HuH-7.5 (cell line): ENCODE data around the gene MLF2.

Experiments used
- DNase-seq: peaks from one replicate; pipeline ENCODE4 v3.0.0; 2011; ENCODE audit warnings: low spot score

Gene MLF2

DNA sequence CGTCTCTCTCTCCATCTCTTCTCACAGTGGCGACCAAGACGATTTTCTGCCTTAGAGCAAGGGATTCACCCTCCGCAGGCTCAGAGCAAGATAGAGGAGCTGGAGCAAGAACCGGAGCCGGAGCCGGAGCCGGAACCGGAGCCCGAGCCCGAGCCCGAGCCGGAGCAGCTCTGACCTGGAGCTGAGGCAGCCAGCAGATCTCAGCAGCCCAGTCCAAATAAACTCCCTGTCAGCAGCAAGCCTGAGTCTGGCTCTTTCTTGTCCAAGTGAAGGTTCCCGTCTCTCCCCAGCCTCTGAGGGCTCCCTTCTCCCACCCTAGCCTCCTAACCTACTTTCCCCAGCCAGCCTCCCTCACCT is 25.3 kb upstream of the MLF2 start:
- peak; percentile 20 for DNase-seq

DNA sequence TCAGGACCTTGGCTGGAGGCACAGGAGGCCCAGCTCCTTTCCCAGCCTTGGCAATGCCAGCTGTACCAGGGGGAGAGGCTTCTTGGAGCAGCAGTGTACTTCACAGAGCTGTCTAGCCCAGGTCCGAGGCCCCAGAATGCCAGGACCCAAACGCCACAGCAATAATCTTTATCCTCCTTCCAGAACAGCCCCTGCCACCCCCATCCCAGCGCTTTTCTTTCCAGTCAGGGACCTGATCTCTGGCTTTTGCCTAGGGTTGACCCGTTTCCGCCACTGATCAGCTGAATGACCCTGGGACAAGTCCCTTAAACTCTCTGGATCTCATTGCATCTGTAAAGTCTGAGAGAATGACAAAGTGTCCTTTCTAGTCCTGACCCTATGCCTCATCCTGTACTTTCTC is 24.4 kb upstream of the MLF2 start:
- peak; percentile 1 for DNase-seq

DNA sequence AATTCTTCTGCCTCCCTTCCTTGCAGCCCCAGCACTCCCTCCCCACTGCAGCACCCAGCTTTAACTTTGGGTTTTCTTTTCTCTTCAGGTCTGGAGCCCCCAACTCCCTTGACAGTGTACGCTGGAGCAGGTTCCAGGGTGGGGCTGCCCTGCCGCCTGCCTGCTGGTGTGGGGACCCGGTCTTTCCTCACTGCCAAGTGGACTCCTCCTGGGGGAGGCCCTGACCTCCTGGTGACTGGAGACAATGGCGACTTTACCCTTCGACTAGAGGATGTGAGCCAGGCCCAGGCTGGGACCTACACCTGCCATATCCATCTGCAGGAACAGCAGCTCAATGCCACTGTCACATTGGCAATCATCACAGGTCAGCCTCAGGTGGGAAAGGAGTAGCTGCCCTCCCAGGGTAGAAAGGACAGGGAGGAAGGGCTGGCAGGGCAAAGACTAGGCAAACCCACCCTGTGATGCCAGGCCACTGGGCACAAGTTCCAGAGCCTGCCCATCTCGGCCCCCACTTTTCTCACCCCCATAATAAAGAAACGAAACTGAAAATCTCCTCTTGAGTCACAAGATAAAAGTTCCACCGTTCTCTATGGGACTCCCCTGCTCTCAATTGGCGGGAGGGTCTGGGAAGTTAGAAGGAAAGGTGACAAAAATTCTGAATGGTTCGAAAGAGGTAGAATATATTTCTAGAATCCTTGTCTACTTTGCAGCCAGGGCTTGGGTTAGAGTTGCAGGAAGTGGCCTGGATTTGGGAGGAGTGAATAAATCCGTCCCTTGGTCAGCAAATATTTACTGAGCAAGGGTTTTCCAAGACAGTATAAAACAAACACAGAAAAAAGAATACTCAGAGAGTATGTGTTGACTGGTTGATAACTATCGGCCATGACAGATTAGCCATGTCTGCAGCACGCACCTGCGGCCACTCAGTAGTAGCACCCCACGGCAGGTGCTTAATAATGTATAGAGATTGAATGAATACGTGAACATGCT is 22.5 kb upstream of the MLF2 start:
- DNase-seq: peak; percentile 24

DNA sequence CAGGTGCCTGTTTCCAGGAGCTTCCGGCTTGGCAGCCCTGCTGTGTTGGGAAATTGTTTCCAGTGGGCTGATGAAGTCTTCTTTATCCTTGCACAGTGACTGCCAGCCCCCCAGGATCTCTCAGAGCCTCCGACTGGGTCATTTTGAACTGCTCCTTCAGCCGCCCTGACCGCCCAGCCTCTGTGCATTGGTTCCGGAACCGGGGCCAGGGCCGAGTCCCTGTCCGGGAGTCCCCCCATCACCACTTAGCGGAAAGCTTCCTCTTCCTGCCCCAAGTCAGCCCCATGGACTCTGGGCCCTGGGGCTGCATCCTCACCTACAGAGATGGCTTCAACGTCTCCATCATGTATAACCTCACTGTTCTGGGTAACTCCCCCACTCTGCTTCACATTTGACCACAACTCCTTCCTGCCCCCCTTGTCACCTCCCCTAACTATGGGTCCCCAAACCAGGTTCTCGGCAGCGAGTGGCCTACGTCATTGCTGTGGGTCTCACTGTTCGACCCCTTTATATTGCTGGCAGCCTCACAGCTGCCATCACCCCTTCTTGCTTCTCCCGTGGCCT is 21.6 kb upstream of the MLF2 start:
- DNase-seq: peak; percentile 12

DNA sequence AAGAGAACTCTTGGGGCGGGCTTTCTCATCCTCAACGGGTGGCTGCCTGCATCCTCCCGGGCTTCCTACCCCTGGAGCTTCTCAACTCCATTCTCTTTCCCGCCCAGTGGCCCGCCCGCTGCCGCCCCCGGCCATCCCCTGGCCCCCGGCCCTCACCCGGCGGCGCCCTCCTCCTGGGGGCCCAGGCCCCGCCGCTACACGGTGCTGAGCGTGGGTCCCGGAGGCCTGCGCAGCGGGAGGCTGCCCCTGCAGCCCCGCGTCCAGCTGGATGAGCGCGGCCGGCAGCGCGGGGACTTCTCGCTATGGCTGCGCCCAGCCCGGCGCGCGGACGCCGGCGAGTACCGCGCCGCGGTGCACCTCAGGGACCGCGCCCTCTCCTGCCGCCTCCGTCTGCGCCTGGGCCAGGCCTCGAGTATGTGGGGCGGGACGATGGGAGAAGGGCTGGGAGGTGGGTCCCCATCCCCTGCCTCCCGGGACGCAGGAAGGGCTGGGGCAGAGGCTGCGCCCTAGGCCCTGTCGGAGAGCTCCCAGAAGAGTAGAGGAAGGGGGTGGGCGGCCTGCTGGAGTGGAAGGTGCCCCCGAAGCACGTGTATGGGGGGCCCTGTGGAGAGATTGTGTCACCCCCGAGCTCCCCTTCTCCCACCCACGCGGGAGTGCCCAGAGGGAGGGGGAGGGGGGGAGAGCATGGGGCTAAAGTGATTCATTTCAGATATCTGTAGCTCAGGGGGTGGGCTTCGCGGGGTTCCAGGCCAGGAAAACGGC is 20.8 kb upstream of the MLF2 start:
- DNase-seq: peak; percentile 20

DNA sequence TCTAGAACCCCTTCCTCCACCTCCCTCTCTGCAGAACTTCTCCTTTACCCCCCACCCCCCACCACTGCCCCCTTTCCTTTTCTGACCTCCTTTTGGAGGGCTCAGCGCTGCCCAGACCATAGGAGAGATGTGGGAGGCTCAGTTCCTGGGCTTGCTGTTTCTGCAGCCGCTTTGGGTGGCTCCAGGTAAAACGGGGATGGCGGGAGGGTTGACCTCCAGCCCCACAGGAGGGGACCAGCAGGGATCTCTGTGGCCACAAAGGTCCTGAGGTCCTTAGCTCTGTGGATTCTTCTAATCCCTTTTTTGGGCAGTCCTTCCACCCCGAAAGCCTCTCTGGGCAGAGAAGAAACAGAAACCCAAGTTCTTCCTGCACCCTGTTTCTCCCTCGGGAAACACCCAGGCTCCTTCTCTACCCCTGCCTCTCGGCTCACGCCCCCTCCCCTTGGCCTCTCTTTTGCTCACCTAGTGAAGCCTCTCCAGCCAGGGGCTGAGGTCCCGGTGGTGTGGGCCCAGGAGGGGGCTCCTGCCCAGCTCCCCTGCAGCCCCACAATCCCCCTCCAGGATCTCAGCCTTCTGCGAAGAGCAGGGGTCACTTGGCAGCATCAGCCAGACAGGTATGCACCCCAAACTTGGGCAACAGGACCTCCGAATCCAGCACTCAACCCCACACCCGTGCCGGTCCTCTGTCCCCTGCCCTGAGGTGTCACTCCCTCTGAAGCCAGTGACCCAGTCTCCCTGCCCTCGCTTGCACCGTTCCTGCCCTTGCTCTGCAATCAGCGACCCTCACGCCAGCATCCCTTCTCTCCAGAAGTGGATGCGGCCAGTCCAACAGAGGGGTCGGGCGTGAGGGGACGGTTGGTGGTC is 20.0 kb upstream of the MLF2 start:
- DNase-seq: peak; percentile 43

DNA sequence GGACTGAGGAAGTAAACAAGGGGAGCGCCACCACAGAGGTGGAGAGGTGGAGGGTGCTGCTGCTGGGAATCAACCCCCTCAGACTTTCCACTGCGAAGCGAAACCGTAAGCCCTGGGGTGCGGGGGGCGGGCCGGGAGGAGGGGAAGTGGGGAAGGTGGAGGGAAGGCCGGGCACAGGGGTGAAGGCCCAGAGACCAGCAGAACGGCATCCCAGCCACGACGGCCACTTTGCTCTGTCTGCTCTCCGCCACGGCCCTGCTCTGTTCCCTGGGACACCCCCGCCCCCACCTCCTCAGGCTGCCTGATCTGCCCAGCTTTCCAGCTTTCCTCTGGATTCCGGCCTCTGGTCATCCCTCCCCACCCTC is 19.4 kb upstream of the MLF2 start, which contains the start of gene LAG3:
Gene LAG3 (plus strand): TSS at position 190 of the 365 bp plus-strand sequence. CDS start 333 bp downstream, outside the sequence.
- peak; percentile 66 for DNase-seq

DNA sequence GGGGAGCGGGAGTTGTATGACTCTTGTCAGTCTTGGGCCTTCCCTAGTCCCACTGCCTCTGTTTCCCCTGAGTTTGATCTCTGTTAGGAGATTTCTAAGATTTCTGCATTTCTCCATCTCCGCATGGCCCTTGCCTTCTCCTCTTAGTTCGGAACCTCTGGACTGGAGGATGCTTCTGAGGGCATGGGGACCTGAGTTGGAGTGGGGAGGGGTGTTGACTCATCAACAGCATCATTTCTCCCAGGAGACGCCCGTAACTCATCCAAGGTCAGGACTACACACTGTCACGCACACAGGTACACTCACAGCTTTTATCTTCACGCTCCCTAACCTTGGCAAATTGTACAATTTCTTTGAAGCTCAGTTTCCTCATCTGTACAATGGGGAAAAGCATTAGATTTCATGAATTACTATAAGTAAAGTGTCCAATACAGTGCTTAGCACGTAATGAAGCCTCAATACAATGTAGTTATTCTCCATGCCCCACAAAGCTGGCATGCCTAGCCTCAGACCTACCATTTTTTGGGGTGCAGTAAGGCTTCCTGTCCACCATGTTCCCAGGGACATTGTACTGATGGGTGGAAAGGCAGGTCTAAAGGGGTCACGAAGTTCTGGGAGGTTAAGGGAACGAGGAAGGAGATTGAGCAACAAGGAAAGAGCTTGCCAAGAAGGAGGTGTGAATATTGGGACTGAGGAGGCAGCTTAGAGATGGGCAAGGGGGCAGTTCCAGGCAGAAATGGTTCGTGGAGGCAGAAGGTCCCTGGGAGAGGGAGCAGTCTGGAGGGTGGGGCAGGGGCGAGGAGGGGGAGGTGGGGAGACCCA is 18.8 kb upstream of the MLF2 start:
- no peak for DNase-seq

DNA sequence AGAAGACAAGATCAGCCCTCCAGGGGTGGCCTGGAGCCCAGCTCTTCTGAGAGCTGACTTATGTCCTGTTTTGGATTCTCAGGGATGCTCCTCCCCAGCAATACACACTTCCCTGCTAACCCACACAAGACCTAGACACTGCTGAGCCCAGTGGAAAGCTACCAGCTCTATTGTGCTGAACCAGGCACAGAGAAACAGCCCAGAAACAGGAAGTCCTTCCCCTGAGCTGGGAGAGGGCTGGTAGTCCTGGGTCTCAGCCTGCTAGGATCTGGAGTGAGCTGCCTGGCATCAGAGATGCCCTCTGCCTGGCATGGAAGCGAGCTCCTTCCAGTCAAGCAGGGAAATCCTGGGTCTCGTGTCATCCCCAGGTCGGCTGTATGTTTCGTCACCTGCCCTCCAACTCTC is 18.2 kb upstream of the MLF2 start:
- no peak for DNase-seq

DNA sequence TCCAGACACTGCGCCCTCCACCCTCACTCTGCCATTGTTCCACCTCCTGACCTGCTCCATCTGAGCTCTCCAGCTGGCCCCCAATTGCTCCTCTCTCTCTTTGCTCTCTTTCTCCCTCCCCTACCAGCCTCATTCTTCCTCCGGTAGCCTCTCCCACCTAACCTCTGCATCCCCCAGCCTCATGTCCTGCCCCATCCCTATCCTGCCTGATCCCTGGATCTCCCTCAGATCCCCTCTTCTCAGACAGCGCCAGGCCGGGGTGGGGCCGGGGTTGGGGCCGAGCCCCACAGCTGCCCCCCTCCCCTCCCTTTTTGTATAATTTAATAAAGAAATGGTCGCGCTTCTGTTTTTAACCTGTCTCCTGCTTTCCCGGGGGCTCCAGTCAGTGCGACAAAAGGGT is 17.7 kb upstream of the MLF2 start:
- DNase-seq: no peak

DNA sequence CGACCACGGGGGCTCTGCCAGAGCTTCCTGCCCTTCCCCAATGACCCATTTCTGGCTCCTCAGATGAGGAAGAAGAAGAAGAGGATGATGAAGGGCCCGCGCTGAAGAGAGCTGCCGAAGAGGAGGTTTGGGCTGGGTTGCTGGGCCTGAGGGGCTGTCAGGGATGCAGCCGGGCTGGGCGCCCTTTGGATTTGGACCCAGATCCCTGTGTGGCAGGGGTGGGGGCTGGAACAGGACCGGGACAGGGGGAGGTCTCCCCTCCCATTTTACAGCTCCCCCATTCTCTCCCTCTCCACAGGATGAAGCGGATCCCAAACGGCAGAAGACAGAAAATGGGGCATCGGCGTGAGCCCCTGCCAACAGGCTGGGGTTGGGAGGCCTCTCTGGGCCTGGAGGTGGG is 17.2 kb upstream of the MLF2 start:
- no peak for DNase-seq

DNA sequence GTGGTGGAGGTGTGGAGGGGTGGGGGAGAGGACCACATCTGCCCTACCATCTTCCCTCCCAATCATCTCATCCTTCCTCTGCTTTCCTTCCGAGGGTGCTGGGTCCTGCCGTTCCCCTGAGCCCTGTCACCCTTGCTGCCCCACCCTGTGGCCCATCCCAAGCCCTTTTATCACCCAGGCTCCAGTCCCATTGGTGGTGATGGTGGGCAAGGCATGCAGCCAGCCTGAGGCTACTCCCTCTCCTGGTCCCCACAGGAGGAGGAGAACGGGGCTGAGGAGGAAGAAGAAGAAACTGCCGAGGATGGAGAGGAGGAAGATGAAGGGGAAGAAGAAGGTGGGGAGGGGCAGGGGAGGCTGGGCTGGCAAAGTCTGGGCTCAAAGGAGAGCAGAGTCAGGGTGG is 16.7 kb upstream of the MLF2 start:
- DNase-seq: no peak

DNA sequence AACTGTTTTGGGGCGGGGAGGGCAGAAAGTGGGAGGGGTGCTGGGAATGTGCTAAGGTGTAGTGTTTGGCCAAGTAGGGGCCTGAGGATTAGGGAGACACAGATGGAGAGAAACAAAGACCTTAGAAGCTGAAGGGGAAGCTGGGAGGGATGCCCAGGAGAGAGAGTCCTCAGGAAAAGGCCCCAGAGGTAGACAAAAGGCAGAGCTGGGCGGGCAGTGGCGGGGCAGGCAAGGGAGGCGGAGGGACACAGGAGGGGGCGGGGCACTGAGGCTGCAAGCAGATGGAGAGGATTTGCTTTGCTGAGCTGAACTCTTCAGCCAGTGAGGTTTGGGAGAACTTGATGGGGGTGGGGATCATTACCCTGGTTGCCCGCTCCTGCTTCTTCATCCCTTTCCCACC is 16.0 kb upstream of the MLF2 start:
- peak; percentile 56 for DNase-seq

DNA sequence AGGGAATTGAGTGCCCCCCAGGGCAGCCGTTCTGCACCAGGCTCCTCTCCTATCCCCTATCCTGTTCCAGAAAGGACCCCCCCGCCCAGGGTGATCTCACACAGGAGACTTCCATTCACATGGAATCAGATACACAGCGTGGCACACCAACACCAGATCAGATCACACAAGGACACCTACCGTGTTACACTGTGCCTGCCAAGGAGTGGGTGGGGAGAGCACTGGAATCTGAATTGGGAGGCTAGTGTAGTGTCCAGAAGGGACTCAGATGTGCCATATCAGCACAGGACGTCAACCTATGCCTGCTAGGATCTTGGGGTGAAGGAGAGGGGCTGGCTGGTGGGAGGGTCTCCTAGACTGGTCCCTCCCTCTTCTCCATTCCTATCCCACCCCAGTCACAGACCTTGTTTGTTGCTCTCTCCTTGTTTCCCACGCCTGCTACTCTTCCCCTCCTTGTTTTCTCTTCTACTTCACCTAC is 15.5 kb upstream of the MLF2 start:
- peak; percentile 42 for DNase-seq

DNA sequence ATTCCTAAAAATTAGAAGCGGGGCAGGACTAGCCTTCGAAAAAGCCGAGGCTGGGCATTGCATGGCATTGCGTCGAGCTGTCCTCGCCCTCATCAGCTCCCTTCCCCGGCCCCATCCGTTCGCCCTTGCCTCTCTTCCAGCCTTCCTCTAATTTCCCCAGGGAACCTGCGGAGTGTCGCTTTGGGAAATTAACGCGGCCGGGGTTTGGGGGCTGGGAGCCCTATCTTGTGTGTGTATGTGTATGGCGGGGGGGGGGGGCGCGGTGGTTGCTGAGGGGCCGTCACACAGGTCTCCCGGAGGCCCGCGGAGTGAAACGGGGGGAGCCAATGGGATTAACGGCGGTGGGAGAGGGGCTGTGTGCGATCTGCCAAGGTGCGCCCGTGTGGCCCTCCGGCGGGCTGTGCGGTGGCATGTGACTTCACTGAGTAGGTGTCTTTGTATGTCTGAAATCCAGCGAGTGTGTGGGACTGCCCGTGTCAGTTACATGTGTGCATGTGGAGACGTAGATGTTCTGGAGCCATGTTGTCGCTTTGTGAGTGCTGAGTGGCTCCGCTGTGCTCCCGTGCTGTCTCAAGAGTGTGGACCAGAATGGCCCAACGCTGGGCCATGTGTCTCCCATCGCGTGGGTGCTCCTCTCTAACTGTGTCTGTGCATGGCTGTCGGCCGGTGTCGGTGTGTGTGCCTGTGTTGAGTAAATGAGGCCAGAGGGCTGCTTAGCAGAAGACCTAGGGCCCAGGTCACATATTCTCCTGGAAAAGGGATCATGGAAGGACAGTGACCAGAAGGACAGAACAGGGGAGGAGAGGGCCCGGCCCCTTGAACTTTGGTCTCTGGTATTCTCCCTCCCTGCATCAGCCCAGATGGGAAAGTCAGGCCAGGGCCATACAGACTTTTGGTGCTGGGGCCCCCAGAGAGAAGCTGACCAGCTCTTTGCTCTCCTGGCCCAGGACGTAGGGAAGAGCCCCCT is 14.7 kb upstream of the MLF2 start:
- DNase-seq: peak; percentile 83

DNA sequence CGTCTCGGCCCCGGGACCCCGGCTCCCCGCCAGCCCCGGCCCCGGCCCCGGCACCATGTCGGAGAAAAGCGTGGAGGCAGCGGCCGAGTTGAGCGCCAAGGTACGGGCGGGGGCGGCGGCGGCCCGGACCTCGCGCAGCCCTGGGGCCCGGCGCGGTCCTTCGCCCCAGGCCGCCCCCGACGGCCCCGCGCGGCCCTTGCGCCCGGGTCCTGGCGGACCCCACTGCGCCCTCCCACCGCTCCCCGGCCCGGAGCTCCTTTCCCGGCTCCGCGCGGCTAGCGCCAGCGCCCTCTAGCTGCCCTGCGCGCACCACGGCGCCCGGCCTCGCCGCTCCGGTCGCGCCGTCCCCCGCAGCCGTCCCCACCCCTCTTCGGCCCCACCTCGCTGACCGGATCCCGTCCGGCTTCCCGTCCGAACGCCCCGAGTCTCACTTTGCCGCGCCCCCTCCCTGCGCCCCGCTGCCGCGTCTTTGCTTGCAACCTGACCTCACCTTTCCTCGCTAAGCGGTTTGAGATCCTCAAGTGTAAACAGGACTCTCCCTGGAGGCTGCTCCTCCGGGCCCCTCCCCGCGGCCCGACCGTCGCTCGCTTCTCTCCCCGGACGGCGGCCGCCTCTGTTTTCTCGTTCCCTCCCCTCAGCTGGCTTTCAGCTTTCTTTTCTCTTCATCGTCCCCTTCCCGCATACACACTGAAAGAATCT is 13.9 kb upstream of the MLF2 start:
- peak; percentile 74 for DNase-seq

DNA sequence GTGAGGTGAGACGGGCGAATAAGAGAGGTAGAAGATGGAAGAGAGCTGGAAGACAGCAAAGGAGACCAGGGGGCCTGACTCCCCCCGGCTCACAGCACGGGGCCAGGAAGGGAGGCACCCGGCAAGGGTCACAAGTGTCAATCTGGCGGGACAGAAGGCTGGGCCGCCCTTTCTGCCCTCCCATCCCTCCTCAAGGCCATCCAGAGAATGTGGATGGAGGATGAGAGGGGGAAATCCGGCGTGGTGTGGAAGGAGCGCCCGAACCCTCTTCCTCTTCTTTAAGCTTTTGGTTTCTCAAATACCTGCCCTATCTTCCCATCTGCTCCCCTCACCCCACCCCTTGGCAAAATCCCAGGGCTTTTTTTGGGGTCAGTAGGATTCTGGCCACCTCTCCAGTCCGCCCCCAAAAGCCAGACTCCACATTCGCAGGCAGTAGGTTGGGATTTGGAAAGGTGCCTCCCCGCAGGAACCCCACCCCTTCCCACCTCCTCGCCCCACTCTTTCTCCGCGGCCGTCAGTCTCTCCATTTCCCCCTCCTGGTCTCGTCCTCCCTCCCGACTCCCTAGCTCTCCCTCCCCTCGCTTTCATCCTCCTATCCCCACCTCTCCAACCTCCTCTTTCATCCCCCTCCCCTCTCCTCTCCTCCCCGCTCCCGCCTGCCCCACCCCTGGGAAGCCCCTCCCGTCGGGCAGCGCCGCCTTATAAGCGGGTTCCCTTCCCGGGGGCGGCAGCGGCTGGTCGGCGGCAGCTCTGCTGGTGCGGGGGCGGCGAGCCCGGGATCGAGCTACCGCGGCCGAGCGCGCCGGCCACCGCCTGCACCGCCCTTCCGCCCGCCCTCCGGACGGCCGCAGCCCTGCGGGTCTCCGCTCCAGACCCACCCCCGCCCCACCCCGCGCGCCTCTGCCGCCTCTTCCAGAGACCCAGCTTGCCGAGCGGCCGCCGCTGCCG is 13.0 kb upstream of the MLF2 start, which contains the start of gene PTMS:
Gene PTMS (plus strand): TSS at position 730 of the 948 bp plus-strand sequence. CDS start 343 bp downstream, outside the sequence.
- peak; percentile 90 for DNase-seq
